ENCODE measurements around the gene BET1.

GRCh38 chr7:93964262-93964661 is 39.9 kb downstream of the BET1 start:
- TF ChIP-seq CTCF (IDR thresholded peaks at IDR 0.05): no peak
- TF ChIP-seq EZH2 (IDR thresholded peaks at IDR 0.05): no peak
- TF ChIP-seq EZH2phosphoT487 (IDR thresholded peaks at IDR 0.05): no peak
